ENCODE results near the gene PTPN13.

Gene PTPN13

DNA sequence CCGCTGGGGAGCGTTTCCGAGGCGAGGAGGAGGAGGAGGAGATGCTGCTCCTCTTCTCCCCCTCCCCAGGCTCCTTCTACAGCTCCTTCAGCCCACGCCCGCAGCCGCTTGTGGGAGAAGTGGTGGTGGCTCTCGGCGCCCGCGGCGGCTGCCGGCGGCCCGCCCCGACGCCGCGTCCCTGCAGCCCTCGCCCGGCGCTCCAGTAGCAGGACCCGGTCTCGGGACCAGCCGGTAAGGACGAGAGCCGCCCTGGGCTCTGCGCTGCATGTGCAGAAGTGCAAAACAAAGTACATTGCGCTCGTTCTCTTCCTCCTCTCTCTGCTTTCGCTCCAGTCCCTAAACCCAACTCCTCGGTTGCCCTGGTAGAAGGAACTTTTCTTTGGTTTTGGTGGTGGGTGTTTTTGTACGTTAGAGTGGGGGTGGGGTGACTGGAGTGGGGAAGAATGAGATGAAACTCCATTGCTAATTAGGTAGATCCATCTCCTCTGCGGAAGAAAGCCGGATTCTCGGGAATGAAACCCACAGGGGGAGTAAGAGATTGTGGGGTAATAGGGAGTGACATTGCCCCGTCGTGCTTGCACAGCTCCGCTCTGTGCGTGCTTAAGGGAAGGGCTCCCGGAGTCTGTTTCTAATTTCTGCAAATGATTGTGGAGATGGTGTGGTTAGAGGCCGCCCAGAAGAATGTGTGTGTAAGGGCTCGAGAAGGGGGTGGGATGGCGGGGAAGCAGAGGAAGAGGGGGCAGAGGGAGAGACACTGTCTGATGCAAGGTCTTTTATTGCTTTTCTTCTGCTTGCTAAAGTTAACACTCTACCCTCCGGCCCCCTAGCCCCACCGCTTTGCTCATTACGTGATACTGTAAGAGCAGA lies 677 bp downstream of the PTPN13 start:
- DNase-seq = peak; percentile 14

DNA sequence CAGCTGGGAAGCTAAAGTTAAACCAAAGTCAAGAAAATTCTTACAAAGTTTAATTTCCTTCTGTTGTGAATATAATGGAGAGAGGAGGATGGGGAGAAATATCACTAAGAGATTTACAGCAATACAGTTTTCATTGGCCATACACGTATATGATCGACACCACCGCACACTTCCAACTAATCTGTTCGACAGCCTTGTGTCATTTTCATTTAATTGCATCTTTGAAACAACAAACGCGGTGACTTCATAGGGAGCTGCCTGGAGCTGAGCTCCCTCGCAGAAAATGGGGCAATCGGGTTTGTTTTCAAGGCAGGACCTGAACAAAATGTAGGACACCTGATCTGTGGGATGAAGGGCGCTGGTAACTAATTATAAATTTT lies 1.3 kb downstream of the PTPN13 start:
- no peak for DNase-seq

DNA sequence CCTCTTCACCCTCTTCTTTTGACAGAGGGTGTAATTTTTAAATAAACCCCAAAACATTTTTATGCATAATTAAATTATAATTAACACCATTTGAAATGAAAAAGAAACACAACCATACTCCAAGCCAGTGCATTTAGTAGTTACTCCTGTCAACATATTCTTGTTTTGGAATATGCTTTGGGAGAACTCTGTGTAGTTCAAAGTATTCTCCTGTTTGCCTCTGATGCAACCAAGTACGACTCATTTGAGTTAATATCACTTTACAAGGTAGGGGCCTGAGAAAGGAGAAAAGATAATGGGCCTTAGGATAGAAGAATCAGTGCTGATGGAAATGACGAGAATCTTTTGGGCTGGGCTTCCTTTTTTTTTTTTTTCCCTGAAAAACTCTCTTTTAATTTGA lies 2.7 kb downstream of the PTPN13 start:
- DNase-seq = no peak

DNA sequence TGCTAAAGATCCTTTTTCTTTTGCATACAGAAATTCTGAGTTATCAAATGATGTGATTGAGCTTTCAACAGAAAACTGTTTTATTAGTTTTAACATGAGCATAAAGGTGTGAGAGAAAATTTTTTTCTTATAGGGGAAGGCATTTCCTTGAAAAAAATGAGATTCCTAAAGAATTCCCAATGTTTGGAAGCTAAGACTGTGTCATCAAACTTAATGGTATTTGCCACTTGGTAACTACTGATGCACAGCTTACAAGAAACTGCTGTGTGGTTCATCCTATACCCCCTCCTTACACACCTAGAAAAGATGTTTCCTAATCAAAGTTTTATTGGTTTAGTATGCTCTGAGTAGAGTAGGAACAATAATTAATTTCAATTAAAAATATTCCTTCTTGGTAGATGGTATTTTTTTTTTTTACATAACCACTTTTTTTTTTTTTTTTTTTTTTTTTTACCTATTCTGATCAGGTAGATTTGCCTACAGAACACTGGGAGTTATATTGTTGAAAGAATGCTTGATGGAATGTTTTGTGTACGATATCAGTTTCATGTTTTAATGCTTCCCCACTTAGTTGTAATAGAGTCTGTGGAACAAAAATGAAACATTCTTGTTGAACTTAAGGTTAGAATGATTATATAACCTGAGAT lies 6.0 kb downstream of the PTPN13 start:
- no peak for DNase-seq

DNA sequence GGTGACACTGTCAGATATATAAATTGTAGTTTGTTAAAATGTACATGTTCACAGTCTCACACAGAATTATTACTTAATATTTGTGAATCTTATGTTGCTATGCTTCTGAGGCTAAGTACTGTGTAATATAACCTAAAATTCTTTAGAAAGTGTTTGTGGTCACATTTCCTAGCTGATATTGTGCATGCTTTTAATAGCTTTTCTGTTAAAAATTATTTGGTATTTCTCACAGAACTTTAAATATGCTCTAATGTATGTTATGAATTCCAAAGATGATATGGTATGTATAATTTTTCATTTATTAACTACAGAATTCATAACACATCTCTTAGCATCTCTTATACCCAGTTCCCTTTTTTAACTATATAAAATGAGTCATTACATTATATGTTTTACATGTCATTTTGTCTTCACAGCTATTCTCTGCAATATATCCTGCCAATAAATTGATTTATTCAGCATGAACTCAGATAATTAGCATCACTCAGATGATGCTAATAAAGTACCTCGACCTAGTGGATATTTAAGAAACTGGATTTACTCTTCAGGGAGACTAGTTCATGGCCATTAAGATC lies 9.3 kb downstream of the PTPN13 start:
- no peak for DNase-seq

DNA sequence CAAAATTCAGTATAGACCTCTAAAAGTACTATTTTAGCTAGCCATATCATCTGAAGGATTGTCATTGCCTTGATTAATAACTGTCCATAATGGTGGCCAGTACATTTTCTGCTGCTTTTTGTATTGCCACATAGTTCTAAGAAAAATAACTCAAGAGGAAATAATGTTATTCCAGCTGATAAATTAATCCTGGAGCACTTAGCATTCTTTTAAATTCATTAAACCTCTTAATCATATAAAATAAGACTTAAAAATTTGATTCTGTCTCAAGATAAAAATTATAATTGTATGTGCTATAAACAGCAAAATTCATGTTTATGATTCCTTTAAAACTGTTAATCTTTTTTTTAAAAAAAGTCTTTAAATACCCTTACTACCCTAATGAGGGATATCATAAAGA lies 12.7 kb downstream of the PTPN13 start:
- no peak for DNase-seq

DNA sequence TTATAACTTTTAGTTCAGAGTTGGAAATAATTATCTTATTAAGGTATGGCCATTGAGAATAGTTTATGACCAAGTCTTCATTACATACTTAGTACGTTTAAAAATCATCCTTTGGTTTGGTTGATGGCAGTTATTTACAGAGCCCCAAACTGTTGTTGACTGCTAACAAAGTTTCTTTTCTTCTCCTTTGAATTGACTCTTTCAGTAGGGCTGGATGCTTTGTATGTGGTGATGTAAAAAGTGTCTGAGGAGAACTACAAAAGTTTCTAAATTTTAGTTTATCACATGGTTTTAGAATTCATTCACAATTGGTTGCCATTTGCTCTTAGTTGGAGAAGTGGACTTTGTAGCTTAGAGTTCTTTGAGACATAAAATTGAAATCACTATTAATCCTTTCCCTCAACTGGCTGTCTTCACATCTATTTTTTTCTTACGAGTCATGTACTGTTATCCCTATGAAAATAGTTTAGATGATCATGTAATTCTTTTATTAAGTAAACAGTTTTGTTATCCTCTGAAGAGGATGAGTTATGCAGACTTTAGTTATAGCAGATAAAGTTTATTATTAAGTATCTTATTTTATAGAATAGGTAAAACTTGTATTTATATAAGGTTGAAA lies 14.8 kb downstream of the PTPN13 start:
- DNase-seq = no peak

DNA sequence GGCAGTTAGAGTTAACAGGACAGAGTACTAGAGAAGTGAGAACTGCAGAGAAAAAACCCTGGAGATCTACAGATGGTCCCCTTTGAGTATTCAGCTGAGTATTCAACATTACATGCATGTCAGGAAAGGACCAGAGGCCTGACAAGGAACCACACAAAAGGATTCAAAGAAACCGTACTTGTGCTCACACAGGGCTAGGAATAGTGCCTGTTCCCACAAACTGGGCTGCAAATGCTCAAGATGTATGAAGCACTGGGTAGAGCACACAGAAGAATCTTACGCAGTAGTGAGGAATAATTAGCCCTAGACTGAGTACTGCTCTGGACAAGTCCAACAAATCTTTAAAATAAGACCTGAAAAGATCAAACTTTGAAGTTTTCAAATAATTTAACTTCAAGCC lies 17.6 kb downstream of the PTPN13 start:
- no peak for DNase-seq

DNA sequence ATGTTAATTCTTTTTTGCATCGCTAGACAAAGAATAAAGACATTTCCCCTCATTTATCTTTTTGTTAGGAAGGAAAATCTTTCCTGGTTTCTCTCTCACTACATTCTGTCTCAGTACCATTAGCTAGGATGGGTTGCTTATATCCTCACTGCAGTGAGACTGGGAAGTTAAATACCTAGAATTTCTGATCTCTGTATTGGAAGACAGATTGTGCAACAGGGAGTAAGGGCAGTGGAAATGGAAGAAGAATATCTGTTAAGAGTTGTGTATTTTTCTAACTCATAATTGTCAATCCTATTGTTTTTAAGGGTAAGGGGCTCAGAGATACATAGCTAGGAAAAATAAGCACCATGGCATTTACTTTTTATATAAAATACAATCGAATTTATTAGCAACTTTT lies 19.6 kb downstream of the PTPN13 start:
- no peak for DNase-seq

DNA sequence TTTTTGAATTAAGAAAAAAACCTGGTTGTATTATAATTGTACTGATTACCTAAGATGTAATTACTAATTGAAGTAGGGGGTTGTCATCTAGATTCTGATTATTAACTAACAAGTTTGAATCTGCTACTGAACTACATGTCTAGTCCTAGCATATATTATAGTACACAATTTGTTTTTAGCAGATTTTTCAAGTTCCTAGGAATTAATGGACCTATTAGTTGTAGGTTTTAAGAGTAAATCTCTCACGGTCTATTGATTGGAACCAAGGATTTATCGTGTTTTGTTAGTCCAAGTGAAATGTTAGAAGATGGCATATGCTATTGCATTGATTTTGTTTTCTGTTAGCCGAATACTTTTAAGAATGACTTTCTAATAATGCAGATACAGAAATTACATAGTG lies 20.8 kb downstream of the PTPN13 start:
- DNase-seq = no peak

DNA sequence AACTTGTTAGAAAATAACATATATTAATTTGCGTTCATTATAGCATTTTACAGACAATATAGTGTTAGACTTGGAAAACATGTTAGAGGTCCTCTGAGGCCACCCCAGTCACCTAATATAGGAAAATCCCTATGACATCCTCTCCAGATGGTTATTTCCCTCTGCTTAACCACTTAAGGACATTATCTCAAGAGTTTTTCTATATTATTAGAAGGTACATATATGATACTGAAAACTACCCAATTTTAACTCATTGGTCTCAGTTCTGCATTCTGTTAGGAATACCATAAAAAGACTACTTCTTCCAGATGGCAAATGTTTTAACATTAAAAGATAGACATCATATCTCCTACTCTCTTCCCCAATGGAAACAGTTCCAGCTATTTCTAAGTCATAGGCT lies 21.4 kb downstream of the PTPN13 start:
- DNase-seq = no peak

DNA sequence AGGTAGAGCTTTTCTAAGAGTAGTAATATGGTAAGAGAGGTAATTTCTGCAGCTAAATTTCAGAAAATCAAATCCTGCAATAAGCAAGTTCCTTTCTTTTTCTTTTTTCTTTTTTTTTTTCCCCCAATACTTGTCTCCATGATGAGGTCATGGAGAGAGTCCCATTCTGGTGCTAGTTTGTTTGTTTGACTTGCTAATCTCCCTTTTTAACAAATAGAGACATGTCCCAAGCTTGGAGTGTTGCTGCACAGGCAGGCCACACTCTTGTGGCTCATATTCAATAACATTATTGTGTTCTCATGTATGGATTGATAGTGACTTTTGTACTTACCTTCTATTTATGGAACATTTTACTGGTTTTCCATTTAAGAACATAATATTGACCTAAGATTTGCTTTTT lies 25.5 kb downstream of the PTPN13 start:
- DNase-seq = no peak

DNA sequence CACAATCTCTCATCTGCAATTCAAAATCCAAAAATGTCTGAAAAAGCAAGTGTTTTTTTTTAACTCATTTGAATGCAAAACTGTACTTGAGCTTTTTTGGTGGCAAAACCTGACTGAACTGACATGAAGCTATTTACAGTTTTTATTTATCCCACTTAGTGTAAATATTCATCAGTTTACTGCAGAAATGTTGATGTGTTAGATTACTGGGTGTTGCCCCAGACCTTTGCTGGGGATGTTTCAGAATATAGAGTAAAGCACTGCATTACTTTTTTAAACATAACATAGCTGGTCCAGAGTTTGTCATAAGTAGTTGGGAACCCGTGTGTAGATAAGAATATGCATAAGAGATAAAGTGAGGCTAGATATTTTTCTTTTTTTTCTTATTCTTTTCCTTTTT lies 27.3 kb downstream of the PTPN13 start:
- no peak for DNase-seq

DNA sequence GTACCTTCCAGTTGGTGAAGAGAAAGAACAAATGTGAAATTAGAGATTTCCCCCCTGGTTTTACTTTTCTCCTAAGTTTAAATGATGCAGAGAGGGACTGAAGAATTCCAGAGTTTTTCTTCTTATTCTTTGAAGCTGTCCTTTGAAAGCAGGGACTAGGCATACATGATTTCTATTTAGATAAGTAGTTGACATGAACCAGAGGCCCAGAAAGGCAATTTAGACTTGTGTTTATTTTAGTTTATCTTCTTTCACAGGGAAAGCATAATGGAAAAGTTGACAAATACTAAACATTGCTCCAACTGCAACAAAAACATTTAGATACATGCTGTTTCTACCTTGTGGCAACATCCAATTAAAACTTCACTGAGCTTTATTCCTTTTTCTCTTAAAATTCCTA lies 32.0 kb downstream of the PTPN13 start:
- DNase-seq = no peak

DNA sequence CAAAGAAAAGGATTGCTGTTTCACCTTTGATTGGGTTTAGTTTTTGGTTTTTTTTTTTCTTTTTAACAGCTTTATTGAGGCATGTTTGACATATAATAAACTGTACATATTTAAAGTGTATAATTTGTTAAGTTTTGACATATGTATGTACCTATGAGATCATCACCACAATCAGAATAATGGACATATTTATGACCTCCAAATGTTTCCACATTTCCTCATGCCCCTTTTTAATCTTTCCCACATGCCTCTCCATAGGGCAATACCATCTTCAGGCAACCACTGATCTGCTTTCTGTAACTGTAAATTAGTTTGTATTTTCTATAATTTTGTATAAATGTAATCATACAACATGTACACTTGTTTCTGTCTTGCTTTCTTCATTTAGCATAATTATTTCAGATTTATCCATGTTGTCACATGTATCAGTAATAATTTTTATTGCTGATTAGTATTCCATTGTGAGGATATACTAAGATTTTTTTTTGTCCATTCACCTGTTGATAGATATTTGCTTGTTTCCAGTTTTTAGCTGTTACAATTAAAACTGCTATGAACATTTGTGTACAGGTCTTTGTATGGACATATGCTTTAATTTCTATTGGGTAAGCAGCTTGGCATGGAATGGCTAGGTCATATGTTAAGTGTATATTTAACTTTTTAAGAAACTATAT lies 33.5 kb downstream of the PTPN13 start:
- DNase-seq = no peak

DNA sequence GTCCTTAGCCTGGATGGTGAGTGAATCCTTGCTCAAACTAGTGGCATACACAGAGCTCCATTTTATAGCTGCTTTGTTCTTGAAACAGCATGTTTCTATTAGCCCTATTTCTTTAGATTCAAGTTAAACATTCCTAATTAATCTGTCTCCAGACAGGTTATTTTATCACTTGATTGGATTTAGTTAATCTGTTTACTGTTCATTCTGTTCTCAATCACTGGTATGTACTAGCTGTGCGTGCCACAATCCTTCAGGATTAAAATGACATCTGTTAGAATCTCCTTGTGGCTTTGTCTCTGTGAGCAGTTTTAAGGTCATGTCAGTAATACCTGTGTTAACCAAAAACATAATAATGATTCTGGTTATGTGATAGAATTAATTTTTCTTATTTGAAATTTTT lies 36.5 kb downstream of the PTPN13 start:
- no peak for DNase-seq

DNA sequence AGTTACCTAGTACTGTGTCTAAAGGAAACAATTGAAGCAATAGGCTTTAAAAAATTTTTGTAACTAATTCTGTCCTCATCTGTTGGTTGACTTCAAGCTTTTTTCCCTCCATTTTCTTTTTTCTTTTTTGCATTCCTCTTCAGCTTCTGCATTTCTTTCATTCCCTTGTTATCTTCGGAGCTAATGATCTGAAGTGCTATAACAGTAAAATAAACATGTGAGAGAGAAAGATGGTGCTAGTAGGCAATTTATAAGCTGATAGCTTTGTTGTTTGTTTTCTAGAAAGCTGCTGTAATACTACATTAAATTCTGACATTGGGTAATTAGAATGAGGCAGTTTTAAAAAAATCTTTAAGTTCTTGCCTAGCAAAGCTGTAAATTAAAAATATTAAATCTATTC lies 37.1 kb downstream of the PTPN13 start:
- no peak for DNase-seq

DNA sequence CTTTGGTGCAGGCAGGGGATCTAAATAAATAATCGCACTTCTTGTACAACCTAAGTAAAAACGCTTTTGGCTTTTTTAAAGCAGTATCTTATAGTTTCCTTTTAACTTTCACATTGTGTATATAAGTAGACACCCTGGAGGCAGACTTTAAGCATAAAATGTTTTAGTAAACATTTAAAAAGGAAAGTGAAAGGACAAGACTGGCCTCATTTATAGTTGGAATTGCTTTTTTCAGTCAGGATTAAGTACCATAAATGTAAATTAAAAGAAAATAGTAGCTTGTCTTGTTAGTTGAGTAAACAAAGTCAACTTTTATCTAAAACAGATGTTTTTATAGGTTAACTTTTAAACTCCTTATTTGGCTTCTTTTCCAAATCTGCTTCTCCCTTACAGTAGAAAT lies 39.7 kb downstream of the PTPN13 start:
- no peak for DNase-seq

DNA sequence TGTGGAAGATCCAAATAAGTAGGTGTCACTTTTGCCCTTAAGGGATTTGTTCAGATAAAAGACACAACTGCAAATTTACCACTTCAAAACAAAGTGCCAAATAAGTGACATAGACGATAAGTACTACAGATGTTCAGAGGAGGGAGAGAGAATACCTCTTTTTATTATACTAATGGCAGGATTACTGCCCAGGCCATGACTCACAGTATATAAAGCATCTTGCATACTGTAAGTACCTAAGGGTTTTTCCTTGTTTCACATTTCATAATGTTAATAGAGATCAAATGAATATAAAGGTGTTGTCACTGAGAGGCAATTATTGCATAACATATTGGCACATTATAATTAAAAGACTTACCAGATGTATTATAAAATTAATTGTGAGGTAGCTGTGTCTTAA lies 46.4 kb downstream of the PTPN13 start:
- DNase-seq = no peak

DNA sequence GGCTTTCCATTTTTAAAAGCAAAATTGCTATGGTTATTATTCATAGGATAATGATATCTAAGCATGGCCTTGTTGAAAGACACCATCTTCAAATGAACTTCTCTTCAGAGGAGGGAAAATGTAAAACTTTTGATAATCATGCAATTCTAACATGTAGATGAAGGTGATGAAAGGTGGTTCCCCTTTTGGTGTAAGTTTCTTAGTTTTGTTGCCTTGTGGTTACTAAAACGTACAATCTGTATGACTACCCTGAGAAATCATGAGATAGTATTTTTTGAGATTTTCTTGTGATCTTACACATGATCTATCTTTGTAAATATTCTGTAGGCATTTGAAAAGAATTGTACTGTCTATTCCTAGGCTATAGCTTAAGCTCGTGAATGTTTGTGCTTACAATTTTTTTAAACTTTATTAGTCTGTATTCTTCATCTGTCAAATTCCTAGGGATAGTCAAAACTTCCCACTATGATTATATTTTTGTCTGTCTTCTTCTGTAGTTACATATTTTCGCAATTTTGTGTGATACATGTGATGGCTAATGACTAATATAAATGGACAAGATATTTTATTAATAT lies 47.5 kb downstream of the PTPN13 start:
- no peak for DNase-seq

DNA sequence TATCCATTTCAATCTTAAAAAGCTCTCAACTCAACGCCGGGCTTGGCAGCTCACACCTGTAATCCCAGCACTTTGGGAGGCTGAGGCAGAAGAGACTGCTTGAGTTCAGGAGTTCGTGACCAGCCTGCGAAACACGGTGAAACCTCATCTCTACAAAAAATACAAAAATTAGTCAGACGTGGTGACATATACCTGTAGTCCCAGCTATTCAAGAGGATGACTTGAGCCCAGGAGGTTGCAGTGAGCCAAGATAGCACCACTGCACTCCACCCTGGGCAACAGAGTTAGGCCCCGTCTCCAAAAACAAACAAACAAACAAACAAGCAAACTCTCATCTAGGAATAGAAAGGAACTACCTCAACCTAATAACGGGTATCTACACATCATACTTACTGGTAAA lies 50.8 kb downstream of the PTPN13 start:
- DNase-seq = no peak

DNA sequence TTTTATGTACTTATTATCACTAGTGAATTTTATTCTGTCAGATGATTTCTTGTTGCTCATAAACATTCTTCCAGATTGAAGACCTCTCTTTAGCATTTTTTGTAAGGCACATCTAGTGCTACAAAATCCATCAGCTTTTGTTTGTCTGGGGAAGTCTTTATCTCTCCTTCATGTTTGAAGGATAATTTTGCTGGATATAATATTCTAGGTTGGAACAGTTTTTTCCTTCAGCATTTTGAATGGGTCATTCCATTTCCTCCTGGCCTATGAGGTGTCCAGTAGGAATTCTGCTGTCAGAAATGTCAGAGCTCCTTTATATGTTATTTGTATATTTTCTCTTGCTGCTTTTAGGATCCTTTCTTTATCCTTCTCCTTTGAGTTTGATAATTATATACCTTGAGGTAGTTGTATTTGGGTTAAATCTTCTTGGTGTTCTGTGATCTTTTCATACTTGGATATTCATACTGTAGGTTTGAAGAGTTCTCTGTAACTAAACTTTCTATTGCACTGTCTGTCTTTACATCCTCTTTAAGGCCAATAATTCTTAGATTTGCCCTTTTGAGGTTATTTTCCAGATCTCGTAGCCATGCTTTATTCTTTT lies 58.3 kb downstream of the PTPN13 start:
- no peak for DNase-seq
